NCI-H82 treated with DMSO at 0.1 percent for 48 hours (cell line): Measurements from ENCODE around the gene APOBEC3C.
"Not testable (repeated sequence)": the region's sequence is repeated elsewhere in the genome, so short reads cannot be mapped to it uniquely, and the experiment has no call there.

ENCODE experiments used
- DNase-seq: peaks from one replicate; lab custom pipeline; 2025; ENCODE audit not compliant: unreplicated experiment; lab: John Stamatoyannopoulos, UW

APOBEC3C gene

GRCh38 chr22:39013942-39014722, at the start of gene APOBEC3C:
Gene APOBEC3C, plus strand, starts transcription at chr22:39014257. Its CDS starts 106 bp downstream, at chr22:39014363.
- no peak for DNase-seq

GRCh38 chr22:38964306-38964705, 49.8 kb upstream of the APOBEC3C start:
- DNase-seq, result no peak

DNA sequence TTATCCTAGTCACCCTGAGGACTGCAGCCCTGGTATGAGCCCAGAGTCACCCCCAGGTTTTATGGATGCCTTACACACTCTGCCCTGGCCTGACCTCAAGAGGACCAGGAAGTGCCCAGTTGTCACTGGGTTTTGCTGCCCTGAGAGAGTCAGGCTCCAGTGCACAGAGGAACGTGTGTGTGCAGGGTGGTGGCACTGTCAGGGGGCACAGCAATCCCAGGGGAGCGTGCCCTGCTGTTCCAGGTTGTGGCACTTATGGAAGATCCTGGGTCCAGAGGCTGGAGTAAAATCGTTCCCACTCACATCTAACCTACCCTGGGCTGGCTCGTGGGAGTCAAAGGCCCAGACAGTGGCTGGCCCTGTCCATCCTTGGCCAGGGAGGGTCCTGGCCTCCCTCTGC, 49.1 kb upstream of the APOBEC3C start:
- no peak for DNase-seq

- DNase-seq, result no peak
Observed at GRCh38 chr22:38965614-38966379, 48.3 kb upstream of the APOBEC3C start.

DNA sequence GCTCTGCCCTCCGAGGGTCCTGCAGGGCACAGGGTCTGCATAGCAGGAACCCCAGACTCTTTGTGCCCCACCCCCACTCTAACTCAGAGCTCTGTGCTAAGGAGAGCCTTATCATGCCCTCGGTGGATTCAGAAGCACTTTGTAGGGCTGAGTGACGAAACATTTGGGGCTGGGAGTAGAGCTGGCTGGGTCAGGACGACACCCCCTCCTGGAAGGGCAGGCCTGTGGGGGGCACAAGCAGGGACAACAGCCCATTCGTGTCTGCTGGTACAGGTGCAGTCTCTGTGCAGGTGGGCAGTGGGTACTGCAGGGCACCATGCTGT, 47.7 kb upstream of the APOBEC3C start:
- DNase-seq, result no peak

GRCh38 chr22:38966942-38967341, 47.1 kb upstream of the APOBEC3C start:
- DNase-seq, result no peak

GRCh38 chr22:38967451-38968450, 46.3 kb upstream of the APOBEC3C start:
- DNase-seq, result no peak

GRCh38 chr22:38968801-38969200, 45.3 kb upstream of the APOBEC3C start:
- no peak for DNase-seq

GRCh38 chr22:38970551-38970950, 43.5 kb upstream of the APOBEC3C start:
- DNase-seq, result no peak

DNA sequence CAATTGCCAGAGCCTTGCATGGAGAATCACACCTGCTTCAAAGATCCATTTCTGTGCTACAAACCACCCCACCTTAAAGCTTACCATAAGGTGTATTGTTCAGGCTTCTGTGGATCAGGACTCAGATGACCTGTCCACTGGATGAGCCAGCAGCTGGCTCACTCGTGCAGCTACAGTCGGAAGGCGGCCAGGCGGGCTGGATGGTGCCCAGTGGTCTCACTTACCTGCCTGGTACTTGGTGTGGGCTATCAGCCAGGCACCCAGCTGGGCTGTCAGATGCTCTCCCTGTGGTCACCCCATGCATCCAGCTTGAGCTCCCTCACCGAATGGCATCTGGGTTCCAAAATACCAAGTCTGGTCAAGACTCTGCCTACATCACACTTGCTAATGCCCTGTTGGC, 42.9 kb upstream of the APOBEC3C start:
- no peak for DNase-seq

GRCh38 chr22:38971791-38972190, 42.3 kb upstream of the APOBEC3C start:
- no peak for DNase-seq

DNA sequence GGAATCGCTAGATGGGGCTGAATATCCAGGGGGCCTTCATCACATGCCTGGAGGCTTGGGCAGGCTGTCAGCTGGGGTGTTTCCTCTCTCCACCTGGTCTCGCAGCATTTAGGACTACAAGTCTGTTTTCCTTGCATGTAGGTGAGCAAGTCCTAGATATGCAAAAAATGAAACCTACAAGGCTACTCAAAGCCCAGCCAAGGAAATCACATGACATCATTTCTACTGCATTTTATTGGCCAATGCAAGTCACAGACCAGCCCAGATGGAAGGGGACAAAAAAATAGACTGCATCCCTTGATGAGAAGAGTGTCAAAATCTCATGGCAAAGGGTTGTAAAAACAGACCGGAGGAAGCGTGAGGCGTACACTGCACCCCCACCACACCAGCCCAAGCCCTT, 41.5 kb upstream of the APOBEC3C start:
- DNase-seq, result no peak

- no peak for DNase-seq
Observed at GRCh38 chr22:38973289-38974169, 40.5 kb upstream of the APOBEC3C start.

DNA sequence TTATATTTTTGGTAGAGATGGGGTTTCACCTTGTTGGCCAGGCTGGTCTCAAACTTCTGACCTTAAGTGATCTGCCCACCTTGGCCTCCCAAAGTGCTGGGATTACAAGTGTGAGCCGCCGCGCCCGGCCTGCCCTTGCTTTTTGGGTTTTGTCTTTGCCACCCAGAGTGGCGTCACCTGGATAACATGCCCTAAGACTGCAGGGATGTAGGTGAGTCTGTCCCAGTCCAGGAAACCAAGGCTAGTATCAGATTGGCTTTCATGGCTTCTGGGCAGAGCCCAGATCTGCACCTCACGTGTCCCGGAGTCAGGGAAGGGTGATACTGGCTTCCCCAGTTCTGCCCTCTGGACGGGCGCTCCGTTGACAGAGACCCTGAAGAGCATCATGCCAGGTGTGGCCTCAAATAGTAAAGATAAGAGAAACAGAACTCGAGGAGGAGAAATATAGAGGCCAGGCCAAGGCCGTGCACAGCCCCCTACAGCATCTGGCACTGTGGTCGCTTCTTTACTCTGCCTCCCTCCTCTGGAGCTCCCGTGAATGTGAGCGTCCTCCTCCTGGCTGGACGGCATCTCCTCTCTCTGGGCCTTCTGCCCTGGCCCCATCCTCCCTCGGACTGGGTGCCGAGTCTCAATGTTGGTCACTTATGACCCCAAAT, 39.8 kb upstream of the APOBEC3C start:
- no peak for DNase-seq

DNA sequence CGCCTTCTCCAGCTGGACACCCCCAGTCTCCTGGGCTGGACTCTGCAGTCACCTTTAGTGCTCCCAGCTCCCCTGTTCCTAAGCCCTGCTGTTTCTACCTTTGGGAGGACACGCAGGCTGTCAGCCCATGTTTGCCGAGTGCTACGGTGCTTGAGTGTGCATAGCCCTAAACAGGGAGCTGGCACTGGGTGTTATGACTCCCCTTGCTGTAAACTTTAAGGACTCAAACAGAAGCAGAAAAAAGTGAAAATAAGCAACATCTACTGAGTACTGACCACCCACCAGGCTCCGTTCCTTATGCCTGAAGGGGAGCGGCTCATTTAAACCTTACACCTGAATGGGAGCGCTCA, 39.3 kb upstream of the APOBEC3C start:
- DNase-seq, result no peak

DNA sequence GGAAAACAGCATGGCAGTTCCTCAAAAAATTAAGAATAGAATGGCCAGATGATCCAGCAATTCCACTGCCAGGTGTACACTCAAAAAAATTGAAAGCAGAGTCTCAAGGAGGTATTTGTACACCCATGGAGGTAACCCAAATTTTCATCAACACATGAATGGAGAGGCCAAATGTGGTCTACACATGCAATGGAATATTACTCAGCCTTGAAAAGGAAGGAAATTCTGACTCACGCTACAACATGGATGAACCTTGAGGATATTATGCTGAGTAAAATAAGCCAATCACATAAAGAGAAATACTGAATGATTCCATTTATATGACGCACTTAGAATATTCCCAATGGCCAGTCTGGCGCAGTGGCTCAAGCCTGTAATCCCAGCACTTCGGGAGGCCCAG, 36.8 kb upstream of the APOBEC3C start:
- DNase-seq, result not testable (repeated sequence)

GRCh38 chr22:38980587-38980986, 33.5 kb upstream of the APOBEC3C start:
- not testable (repeated sequence) for DNase-seq

DNA sequence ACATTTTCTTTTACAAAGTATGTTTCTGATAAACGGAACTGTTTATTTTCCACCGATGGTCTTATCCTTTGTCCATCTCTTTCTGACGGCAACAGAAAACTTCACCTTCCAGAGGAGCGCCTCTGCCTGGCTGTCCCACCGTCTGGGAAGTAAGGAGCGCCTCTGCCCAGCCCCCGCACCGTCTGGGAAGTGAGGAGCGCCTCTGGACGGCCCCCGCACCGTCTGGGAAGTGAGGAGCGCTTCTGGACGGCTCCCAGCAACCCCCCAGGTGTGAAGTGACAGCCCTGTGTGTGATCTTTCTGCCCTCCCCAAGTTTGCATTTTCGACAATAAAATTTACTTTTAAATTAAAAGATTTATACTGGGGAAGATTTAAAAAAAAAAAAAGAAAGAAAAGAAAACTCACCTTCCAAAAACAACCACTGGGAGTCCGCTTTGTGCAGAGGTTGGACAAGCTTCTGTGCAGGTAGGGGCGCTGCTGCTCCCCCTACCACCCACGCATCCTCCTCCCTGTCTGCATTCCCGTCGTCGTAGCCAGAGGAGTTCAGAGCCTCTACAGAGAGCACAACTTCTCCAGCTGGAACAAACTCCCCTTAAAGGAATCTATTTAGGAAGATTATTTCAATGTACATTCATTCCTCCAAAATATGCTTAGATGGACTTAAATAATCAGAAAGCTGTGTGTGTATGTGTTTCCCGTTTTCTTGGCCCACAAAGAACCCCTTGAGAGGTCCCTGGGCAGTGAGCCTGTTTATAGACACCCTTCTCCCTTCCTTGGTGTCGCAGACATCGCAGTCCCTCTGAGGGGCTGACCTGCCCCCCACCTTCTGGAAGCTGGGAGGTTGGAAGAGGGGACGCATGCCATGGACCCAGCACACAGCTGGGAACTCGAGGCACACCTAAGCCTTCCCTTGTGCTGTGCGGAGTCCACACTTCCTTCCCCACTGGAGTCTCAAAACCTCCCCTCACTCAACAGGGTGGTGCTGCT, 32.8 kb upstream of the APOBEC3C start:
- no peak for DNase-seq
